ENCODE results near the gene LANCL3.
"Not testable (repeated sequence)": the region's sequence is repeated elsewhere in the genome, so short reads cannot be mapped to it uniquely, and the experiment has no call there.

DNA sequence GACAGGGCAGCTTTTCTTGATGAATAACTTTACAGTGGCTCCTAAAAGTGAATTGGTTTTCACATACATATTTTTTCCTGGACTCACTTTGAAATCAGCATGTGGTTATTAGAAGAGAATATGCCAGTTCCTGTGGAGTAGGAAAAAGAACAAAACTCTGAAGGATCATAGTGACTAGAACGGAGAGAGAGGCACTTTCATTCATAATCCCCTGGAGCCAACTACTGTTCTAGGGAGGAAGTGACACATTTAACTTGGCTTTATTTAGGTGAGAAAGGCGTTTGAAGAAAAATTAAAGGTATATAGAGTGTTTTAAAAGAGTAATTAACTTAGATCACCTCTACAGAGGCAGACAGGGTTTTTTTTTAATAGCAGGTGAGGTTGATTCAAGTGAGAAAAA is 1.7 kb downstream of the LANCL3 start:
- not testable (repeated sequence) for TF ChIP-seq EZH2, CTCF, EZH2phosphoT487 (IDR thresholded peaks at IDR 0.05)

Data from neural progenitor cell (in vitro differentiated cells).